Measurements from ENCODE around the gene DNAI1.
A peak's percentile ranks its signal among the peaks of the same experiment; 100 is the strongest.
"Not testable (repeated sequence)": the region's sequence is repeated elsewhere in the genome, so short reads cannot be mapped to it uniquely, and the experiment has no call there.

DNAI1 gene

DNA sequence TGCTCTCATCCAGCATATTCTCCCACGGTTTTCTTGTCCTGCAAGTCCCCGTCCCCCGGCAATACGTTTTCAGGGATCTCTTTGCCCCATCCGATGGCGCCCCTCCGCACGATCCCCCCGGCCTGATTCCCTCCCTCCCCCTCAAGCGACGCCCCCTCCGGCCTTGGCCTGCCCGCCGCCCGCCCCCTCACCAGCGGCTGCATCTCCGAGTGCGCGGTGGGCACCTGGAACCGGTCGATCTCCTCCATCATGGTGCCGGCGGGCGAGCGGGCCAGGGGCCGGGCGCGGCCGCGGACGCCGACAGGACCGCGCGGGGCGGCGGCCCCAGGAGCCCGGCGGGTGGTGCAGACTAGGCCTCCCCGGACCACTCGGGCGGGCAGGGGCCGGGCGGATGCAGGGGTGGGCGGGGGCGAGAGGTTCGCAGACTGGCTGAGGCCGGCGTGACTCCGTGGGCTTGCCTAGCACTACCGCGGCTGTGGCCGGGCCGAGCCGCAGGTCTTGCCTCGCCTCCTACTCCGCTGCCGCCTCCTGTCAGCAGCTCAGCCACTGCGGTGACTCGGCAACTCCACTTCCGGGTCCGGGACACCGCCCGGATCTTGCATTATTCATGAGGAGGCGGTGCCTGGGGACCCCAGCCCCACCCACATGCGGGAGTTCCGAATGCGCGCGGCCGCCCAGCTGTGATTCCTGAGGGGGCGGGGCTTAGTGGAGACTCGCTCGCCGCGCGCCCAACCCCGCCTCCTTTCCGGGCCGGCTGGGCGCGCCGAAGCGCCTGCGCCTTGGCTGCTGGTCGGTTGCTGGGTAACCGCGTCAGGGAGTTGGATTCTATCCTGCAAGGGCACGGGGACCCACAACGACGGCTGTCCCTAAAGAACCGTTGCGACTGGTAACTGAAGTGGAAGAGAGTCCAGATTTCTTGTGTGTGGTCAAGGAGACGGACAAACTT is at the start of gene DNAI1, which contains the start of gene FAM219A:
Gene DNAI1, plus strand, starts transcription at position 793 of the 946 bp plus-strand sequence. CDS start 201 bp downstream, outside the sequence.
Gene FAM219A, minus strand, starts transcription at position 558 of the 946 bp plus-strand sequence. Its CDS starts 307 bp downstream, at position 251.
- H3K4me1 ChIP-seq (ENCODE audit: insufficient read depth, low read length), result peaks cover 6% of the 10 kb centered on the region
- no peaks in the 10 kb centered on the region for H3K9me3 ChIP-seq (ENCODE audit: control insufficient read depth, insufficient read depth, low read length)
- peak within 1 kb of the TSS; percentile 79 for H3K9ac ChIP-seq (ENCODE audit: low read depth, low read length)
- no peaks in the 10 kb centered on the region for H3K36me3 ChIP-seq (ENCODE audit: insufficient read depth, low read length)

GRCh38 chr9:34409154-34409553 is 49.5 kb upstream of the DNAI1 start:
- Histone ChIP-seq H3K9me3 (ENCODE audit: control insufficient read depth, insufficient read depth, low read length) (no peaks in the 10 kb centered on the region), H3K36me3 (ENCODE audit: insufficient read depth, low read length) (no peaks in the 10 kb centered on the region; the same call in 1 of the 2 replicates), H3K9ac (ENCODE audit: low read depth, low read length) (no peak overlapping the region), H3K4me1 (ENCODE audit: insufficient read depth, low read length) (no peaks in the 10 kb centered on the region)

GRCh38 chr9:34412336-34412735 is 46.3 kb upstream of the DNAI1 start:
- H3K9ac ChIP-seq (ENCODE audit: low read depth, low read length), result no peak overlapping the region
- no peaks in the 10 kb centered on the region for H3K36me3 ChIP-seq (ENCODE audit: insufficient read depth, low read length)
- H3K9me3 ChIP-seq (ENCODE audit: control insufficient read depth, insufficient read depth, low read length), result no peaks in the 10 kb centered on the region
- no peaks in the 10 kb centered on the region for H3K4me1 ChIP-seq (ENCODE audit: insufficient read depth, low read length)

DNA sequence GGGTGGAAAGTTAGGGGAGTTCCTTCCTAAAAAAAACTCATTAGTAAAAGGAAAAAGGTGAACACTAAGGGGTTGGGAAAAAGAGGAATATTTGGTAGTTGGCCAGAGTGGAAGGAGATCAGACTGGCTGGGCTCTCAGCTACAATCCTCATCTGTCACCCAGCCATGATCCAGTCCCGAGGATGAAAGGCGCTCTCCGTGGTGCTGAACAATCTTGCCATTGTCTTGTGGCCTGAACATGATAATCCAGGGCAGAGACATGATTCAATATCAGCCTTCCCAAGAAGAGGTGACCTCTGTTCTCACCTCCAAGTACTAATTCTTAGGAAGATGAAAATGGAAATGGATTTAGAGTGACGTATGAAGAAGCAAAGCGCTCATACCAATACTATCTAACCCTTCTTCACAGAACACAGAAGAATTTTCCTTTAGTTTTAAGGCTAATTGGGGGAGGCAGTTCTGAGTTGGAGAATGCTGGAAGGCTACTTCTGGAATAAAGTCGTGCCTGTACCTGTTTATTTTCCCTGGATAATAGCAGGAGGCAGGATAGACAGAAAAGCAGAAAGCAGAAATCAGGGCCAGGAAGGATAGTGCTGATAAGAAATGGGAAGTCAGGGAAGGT is 45.3 kb upstream of the DNAI1 start:
- no peaks in the 10 kb centered on the region for H3K36me3 ChIP-seq (ENCODE audit: insufficient read depth, low read length)
- H3K9ac ChIP-seq (ENCODE audit: low read depth, low read length), result no peak overlapping the region
- no peaks in the 10 kb centered on the region for H3K9me3 ChIP-seq (ENCODE audit: control insufficient read depth, insufficient read depth, low read length)
- H3K4me1 ChIP-seq (ENCODE audit: insufficient read depth, low read length), result no peaks in the 10 kb centered on the region

- Histone ChIP-seq H3K4me1 (ENCODE audit: insufficient read depth, low read length) (peaks cover 7% of the 10 kb centered on the region; the same call in 1 of the 2 replicates), H3K9me3 (ENCODE audit: control insufficient read depth, insufficient read depth, low read length) (no peaks in the 10 kb centered on the region), H3K36me3 (ENCODE audit: insufficient read depth, low read length) (no peaks in the 10 kb centered on the region), H3K9ac (ENCODE audit: low read depth, low read length) (no peak overlapping the region)
Observed at GRCh38 chr9:34417734-34418133, 40.9 kb upstream of the DNAI1 start.

DNA sequence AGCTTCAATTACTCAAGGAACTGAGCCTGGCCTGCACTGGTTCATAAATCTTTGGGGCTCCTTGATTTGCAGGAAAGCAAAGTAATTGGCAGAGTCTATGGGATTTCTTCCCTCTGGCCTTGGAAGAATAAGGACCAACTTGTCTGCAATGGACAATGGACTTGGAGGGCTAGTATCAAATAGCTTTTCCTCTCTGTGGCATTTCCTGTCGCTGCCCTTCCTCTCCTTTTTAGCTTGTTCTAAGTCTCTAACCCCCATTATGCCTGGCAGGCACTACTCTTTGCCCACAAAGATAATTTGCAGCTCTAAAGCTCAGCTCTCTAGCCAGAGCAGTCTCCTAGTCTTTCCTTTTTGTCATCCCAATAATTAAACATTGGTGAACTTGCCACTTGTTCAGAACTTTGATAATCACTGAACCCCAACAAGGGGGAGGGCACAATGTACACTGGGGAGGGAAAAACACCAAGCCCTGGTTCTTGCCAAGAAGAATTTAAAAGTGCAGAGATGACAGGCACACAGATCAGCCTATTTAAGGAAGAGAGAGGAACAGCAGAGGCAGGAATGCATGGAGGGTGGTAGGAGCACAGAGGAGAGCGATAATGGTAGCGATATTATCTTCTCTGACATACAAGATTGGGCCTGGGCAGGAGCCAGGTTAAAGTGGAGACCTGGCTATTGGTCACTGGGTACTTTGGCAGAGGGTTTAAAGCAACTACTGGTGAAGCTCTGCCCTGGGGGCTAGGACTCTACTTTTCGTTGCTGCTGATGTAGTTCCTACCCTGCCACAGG is 38.7 kb upstream of the DNAI1 start:
- peaks cover 7% of the 10 kb centered on the region; the same call in 1 of the 2 replicates for H3K4me1 ChIP-seq (ENCODE audit: insufficient read depth, low read length)
- no peaks in the 10 kb centered on the region for H3K36me3 ChIP-seq (ENCODE audit: insufficient read depth, low read length)
- H3K9ac ChIP-seq (ENCODE audit: low read depth, low read length), result no peak overlapping the region
- no peaks in the 10 kb centered on the region for H3K9me3 ChIP-seq (ENCODE audit: control insufficient read depth, insufficient read depth, low read length)

- Histone ChIP-seq H3K9ac (ENCODE audit: low read depth, low read length) (no peak overlapping the region), H3K4me1 (ENCODE audit: insufficient read depth, low read length) (no peaks in the 10 kb centered on the region)
Observed at GRCh38 chr9:34426347-34427074, 32.1 kb upstream of the DNAI1 start.

GRCh38 chr9:34428325-34428958 is 30.2 kb upstream of the DNAI1 start:
- H3K36me3 ChIP-seq (ENCODE audit: insufficient read depth, low read length), result no peaks in the 10 kb centered on the region
- H3K4me1 ChIP-seq (ENCODE audit: insufficient read depth, low read length), result no peaks in the 10 kb centered on the region
- no peak overlapping the region for H3K9ac ChIP-seq (ENCODE audit: low read depth, low read length)
- H3K9me3 ChIP-seq (ENCODE audit: control insufficient read depth, insufficient read depth, low read length), result no peaks in the 10 kb centered on the region

More at GRCh38 chr9:34426347-34427074, 32.1 kb upstream of the DNAI1 start:
- no peaks in the 10 kb centered on the region for H3K36me3 ChIP-seq (ENCODE audit: insufficient read depth, low read length)
- H3K9me3 ChIP-seq (ENCODE audit: control insufficient read depth, insufficient read depth, low read length), result no peaks in the 10 kb centered on the region

GRCh38 chr9:34430843-34431437 is 27.7 kb upstream of the DNAI1 start:
- Histone ChIP-seq H3K9ac (ENCODE audit: low read depth, low read length) (no peak overlapping the region), H3K36me3 (ENCODE audit: insufficient read depth, low read length) (no peaks in the 10 kb centered on the region), H3K4me1 (ENCODE audit: insufficient read depth, low read length) (no peaks in the 10 kb centered on the region), H3K9me3 (ENCODE audit: control insufficient read depth, insufficient read depth, low read length) (no peaks in the 10 kb centered on the region)

DNA sequence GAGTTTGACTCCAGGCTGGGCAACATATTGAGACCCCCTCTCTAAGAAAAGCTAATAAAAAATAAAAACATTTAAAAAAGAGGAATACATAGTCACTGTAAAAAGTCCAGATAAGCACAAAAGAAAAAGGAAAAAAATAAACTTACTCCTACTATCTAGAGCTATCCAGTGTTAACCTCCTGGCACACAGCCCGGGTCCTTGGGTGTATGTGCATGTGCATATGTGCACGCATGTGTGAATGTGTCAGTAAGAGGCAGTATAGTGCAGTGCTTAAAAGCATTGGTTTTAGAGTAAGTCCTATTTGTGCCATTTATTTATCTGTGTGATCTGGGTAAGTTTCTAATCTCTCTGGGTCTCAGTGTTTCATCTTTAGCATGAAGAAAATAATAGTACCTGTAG is 26.9 kb upstream of the DNAI1 start:
- no peaks in the 10 kb centered on the region for H3K36me3 ChIP-seq (ENCODE audit: insufficient read depth, low read length)
- H3K9me3 ChIP-seq (ENCODE audit: control insufficient read depth, insufficient read depth, low read length), result no peaks in the 10 kb centered on the region
- H3K4me1 ChIP-seq (ENCODE audit: insufficient read depth, low read length), result no peaks in the 10 kb centered on the region
- no peak overlapping the region for H3K9ac ChIP-seq (ENCODE audit: low read depth, low read length)

- H3K9ac ChIP-seq (ENCODE audit: low read depth, low read length), result no peak overlapping the region
- no peaks in the 10 kb centered on the region for H3K36me3 ChIP-seq (ENCODE audit: insufficient read depth, low read length)
- H3K4me1 ChIP-seq (ENCODE audit: insufficient read depth, low read length), result no peaks in the 10 kb centered on the region
- no peaks in the 10 kb centered on the region; the same call in 1 of the 2 replicates for H3K9me3 ChIP-seq (ENCODE audit: control insufficient read depth, insufficient read depth, low read length)
Observed at GRCh38 chr9:34437006-34437925, 21.3 kb upstream of the DNAI1 start.

DNA sequence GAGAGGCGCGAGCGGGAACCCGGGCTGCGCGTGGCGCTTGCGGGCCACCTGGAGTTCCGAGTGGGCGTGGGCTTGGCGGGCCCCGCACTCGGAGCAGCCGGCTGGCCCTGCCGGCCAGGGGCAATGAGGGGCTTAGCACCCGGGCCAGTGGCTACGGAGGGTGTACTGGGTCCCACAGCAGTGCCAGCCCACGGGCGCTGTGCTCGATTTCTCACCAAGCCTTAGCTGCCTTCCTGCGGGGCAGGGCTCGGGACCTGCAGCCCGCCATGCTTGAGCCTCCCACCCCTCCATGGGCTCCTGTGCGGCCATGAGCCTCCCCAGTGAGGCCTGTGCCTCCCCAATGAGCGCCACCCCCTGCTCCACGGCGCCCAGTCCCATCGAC is 20.7 kb upstream of the DNAI1 start:
- not testable (repeated sequence) for H3K9ac ChIP-seq (ENCODE audit: low read depth, low read length); H3K36me3 ChIP-seq (ENCODE audit: insufficient read depth, low read length); H3K9me3 ChIP-seq (ENCODE audit: control insufficient read depth, insufficient read depth, low read length); H3K4me1 ChIP-seq (ENCODE audit: insufficient read depth, low read length)
